GM19035 (cell line): ENCODE data around the gene VGLL2.

Source experiments
- ATAC-seq: cut with Tn5 transposase; IDR thresholded peaks from one replicate; pipeline ENCODE4 v1.9.1; 2021; ENCODE audit not compliant: unreplicated experiment

The VGLL2 gene

GRCh38 chr6:117268924-117269323 lies 3.6 kb downstream of the VGLL2 start:
- ATAC-seq = no peak

GRCh38 chr6:117269638-117270054 lies 4.3 kb downstream of the VGLL2 start:
- no peak for ATAC-seq

GRCh38 chr6:117270055-117270842 lies 4.9 kb downstream of the VGLL2 start:
- no peak for ATAC-seq

- no peak for ATAC-seq
Observed at GRCh38 chr6:117270843-117271507, 5.6 kb downstream of the VGLL2 start.

DNA sequence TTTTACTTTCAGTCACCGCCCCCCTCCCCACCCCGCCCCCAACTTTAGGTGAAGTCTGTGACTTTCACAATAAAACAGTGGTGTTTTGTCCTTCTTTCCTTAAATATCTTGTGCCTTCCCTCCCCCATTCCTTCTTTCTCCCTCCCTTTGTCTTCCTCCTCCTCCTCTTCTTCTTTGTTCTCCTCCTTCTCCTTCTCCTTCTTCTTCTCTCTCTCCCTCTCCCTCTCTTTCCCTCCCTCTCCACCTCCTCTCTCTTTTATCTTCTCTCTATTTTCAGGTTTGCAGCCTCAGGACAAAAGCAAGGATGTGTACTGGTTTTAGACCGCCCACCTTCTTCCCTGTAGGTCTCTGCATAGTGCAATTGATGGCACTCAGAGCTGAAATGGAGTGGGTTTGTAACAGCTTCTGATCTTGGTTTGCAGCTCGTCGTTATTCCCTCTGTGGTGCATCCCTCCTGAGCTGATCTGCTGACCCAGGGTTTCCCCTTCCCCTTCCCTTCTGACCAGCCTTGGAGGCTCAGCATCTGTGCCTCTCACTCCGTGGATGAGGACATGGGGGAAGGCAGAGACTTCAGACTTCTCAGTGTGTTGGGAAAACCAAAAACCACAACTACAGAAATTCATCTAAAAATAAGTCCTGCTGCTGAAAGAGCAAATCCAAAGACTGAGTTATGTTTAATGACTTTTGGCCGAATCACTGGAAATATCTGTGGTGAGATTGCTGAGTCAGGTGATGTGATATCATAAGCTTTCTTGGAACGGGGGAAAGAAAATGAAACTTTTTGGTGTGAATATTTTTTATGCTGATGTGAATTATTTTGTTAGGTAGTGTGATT lies 6.9 kb downstream of the VGLL2 start:
- ATAC-seq = no peak

GRCh38 chr6:117272891-117273290 lies 7.5 kb downstream of the VGLL2 start:
- no peak for ATAC-seq

DNA sequence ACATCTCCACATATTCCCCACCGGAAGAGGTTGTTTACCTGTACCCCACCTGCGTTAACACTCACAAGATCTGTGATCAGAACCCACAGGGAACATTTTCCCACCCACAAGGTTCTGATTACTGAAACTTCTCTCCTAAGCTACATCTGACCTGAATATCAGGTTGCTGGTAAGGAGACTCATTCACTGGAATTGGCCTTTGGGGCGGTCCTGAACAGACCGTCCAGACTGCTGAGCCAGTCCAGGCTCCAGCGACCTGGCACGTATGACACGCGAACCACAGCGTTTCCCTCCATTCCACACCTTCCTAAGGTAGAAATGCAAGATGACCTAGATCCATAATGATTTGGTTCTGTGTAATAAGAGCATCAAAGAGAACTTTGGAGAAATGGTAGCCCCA lies 9.8 kb downstream of the VGLL2 start:
- no peak for ATAC-seq

DNA sequence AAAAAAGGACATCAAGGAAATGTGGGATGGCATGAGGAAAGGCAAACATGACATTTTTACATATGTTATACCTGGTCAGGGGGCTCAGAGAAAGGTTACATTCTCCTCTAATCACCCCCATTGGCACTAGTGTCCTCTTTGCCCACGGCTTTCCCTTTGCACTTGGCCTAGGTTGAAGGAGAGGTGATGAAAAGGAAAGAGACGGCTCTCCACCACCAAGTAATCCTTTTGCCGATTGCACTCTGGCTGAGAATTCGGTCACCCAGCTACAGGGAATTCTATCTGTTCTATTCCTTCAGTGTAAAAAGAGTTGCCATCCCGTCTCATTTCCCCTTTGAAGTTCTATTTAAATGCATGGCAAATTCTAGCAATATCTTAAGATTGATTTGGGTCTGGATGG lies 10.4 kb downstream of the VGLL2 start:
- no peak for ATAC-seq

DNA sequence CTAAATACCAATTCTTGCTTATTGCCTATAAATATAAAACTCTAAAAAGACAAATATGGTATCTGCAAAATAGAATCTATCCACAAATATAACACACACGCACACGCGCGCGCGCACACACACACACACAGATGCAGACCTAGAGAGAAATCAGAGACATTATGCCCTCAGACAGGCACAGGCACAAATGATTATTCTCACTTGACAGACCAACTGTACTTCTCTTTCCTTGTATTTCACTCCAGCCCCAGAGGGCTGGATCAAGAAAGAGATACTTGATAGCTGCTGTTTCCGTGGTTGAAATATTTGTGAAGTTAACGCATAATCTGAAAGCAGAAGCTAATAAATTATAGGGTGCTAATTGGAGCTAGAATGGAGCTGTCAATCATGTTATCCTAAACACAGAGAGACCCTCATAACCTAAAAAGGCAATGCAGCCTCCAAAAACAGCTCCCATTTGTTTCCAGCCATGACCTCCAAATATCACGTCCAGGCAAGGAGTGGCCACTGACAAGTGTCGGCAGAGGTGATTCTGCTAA lies 11.5 kb downstream of the VGLL2 start:
- no peak for ATAC-seq

GRCh38 chr6:117280922-117281321 lies 15.6 kb downstream of the VGLL2 start:
- ATAC-seq = no peak

- no peak for ATAC-seq
Observed at GRCh38 chr6:117288083-117288715, 22.8 kb downstream of the VGLL2 start.

GRCh38 chr6:117290173-117290846 lies 25.0 kb downstream of the VGLL2 start:
- ATAC-seq = no peak

GRCh38 chr6:117298941-117299340 lies 33.6 kb downstream of the VGLL2 start:
- no peak for ATAC-seq

- ATAC-seq = no peak
Observed at GRCh38 chr6:117303323-117303722, 38.0 kb downstream of the VGLL2 start.

GRCh38 chr6:117304446-117304845 lies 39.1 kb downstream of the VGLL2 start:
- ATAC-seq = no peak

- ATAC-seq = no peak
Observed at GRCh38 chr6:117306227-117306790, 41.0 kb downstream of the VGLL2 start.

GRCh38 chr6:117307655-117308054 lies 42.3 kb downstream of the VGLL2 start:
- no peak for ATAC-seq

DNA sequence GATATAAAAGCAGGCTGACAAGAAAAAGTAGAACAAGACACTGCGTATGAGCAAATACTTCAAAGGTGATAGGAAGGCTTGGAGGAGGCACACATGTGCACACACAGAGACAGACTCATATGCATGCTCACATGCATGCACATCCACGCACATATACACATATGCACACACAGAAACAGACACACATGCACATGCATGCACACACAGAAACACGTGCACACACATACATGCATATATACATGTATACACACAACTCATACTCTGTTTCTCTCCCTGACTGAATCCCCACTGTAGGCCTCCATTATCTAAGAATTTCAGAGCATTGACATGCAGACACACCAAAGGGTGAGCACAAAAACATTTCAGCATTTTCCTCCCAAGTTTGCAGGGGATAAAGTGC lies 43.7 kb downstream of the VGLL2 start:
- ATAC-seq = no peak

GRCh38 chr6:117309611-117310010 lies 44.3 kb downstream of the VGLL2 start:
- ATAC-seq = no peak

DNA sequence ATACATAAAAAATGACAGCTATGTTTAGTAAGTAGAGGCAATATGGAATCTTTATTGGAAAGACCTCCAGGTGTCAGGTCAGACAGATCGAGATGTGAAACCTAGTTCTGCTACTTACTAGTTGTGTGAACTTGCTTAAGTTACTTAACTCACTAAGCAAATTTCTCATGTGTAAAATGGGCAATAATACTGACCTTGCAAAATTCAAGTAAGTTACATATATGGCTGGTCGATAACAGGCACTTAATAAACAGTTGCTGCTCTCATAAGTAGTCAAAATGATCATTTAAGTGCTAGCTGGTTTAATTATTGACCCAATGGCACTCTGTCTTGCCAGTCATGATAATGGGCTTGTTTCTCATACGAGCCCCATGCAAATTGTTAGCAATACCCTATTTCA lies 46.0 kb downstream of the VGLL2 start:
- ATAC-seq = no peak
